Measurements from ENCODE around the gene KLHDC2.
"Not testable (repeated sequence)": the region's sequence is repeated elsewhere in the genome, so short reads cannot be mapped to it uniquely, and the experiment has no call there.

The KLHDC2 gene

GRCh38 chr14:49767571-49768300 lies at the start of gene KLHDC2:
TSS of gene KLHDC2 (plus strand) at chr14:49768153. CDS start at chr14:49768469, 316 bp downstream.
- DNase-seq (ENCODE audit: low read depth), result peak; percentile 80

GRCh38 chr14:49720744-49721143 lies 47.2 kb upstream of the KLHDC2 start:
- DNase-seq (ENCODE audit: low read depth), result no peak

GRCh38 chr14:49721733-49722435 lies 46.1 kb upstream of the KLHDC2 start:
- not testable (repeated sequence) for DNase-seq (ENCODE audit: low read depth)

- no peak for DNase-seq (ENCODE audit: low read depth)
These were observed 40.8 kb upstream of the KLHDC2 start for GRCh38 chr14:49727171-49727570.

GRCh38 chr14:49732896-49733295 lies 35.1 kb upstream of the KLHDC2 start:
- DNase-seq (ENCODE audit: low read depth), result no peak

- DNase-seq (ENCODE audit: low read depth), result no peak
These were observed 34.1 kb upstream of the KLHDC2 start for GRCh38 chr14:49733836-49734235.

GRCh38 chr14:49735669-49736068 lies 32.3 kb upstream of the KLHDC2 start:
- DNase-seq (ENCODE audit: low read depth), result not testable (repeated sequence)

- no peak for DNase-seq (ENCODE audit: low read depth)
These were observed 22.8 kb upstream of the KLHDC2 start for GRCh38 chr14:49745191-49745590.

GRCh38 chr14:49746476-49746875 lies 21.5 kb upstream of the KLHDC2 start:
- DNase-seq (ENCODE audit: low read depth), result not testable (repeated sequence)

- DNase-seq (ENCODE audit: low read depth), result no peak
These were observed 13.3 kb upstream of the KLHDC2 start for GRCh38 chr14:49754570-49755097.

GRCh38 chr14:49755378-49755777 lies 12.6 kb upstream of the KLHDC2 start:
- no peak for DNase-seq (ENCODE audit: low read depth)

GRCh38 chr14:49761839-49762551 lies 6.0 kb upstream of the KLHDC2 start:
- no peak for DNase-seq (ENCODE audit: low read depth)

- DNase-seq (ENCODE audit: low read depth), result no peak
These were observed 1.1 kb upstream of the KLHDC2 start for GRCh38 chr14:49766839-49767238.

- DNase-seq (ENCODE audit: low read depth), result no peak
These were observed 733 bp upstream of the KLHDC2 start for GRCh38 chr14:49767270-49767570.

- peak; percentile 56 for DNase-seq (ENCODE audit: low read depth)
These were observed 558 bp downstream of the KLHDC2 start for GRCh38 chr14:49768301-49769121.

- DNase-seq (ENCODE audit: low read depth), result no peak
These were observed 1.2 kb downstream of the KLHDC2 start for GRCh38 chr14:49769171-49769570.

- DNase-seq (ENCODE audit: low read depth), result no peak
These were observed 1.7 kb downstream of the KLHDC2 start for GRCh38 chr14:49769581-49770211.

- no peak for DNase-seq (ENCODE audit: low read depth)
These were observed 2.4 kb downstream of the KLHDC2 start for GRCh38 chr14:49770212-49770817.

GRCh38 chr14:49771691-49772090 lies 3.7 kb downstream of the KLHDC2 start:
- DNase-seq (ENCODE audit: low read depth), result not testable (repeated sequence)

- DNase-seq (ENCODE audit: low read depth), result no peak
These were observed 6.2 kb downstream of the KLHDC2 start for GRCh38 chr14:49774106-49774505.

GRCh38 chr14:49778421-49778820 lies 10.5 kb downstream of the KLHDC2 start:
- no peak for DNase-seq (ENCODE audit: low read depth)
